Measurements from ENCODE around the gene C1QTNF2. TPM values are rescaled to one million over a fixed set of nuclear protein-coding genes. Genes with fewer than 3 reads are reported as not detected.
"Not testable (repeated sequence)": the region's sequence is repeated elsewhere in the genome, so short reads cannot be mapped to it uniquely, and the experiment has no call there.

C1QTNF2 gene
- total RNA-seq, 1 donor from 2014 or later = not detected

DNA sequence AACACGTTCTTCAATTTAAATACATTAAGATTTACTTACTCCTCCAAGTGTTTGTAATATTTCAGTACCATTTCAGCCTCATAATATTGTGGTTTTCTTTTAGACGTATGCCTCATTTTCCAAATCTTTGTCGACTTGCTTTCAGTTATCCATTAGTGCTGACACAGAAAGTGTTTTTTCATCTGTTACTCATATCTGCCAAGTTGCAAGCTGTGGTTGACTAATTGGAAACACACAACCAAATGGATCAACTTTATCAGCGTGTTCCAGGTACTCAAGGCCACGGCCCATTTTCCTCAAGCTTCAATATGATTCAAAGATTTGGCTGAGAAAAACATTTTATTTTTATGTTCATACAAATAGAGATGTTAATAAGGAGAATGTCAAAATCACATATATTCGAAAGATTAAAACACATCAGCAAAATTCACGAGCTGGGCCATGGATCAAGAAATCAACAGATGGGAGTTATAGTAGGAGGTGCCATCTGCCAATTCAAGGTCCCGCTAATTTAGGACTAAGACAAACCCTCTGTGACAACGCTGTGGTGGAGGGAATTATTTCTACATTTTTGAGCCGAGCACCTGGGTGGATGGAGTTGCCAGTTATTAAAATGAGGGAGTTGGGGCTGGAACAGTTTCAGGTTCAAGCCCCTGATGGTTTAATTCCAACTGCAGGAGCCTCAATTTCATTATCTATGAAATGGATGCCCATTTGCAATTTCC is 30.9 kb downstream of the C1QTNF2 start:
- Histone ChIP-seq H3K27me3 (ENCODE audit: control insufficient read depth, insufficient read depth, low read length) (no peaks in the 10 kb centered on the region), H3K36me3 (ENCODE audit: control insufficient read depth, insufficient read depth, low read length) (no peaks in the 10 kb centered on the region), H3K4me3 (ENCODE audit: low read depth, low read length) (no peak overlapping the region)
- no peak for FAIRE-seq
- no peak for TF ChIP-seq CTCF (IDR thresholded peaks at IDR 0.05; ENCODE audit: insufficient read depth, low read length, severe bottlenecking)
- DNase-seq (ENCODE audit: low read depth) = no peak

GRCh38 chr5:160334716-160335115 is 35.7 kb downstream of the C1QTNF2 start:
- not testable (repeated sequence) for H3K36me3 ChIP-seq (ENCODE audit: control insufficient read depth, insufficient read depth, low read length); H3K27me3 ChIP-seq (ENCODE audit: control insufficient read depth, insufficient read depth, low read length); FAIRE-seq; DNase-seq (ENCODE audit: low read depth); H3K4me3 ChIP-seq (ENCODE audit: low read depth, low read length)

DNA sequence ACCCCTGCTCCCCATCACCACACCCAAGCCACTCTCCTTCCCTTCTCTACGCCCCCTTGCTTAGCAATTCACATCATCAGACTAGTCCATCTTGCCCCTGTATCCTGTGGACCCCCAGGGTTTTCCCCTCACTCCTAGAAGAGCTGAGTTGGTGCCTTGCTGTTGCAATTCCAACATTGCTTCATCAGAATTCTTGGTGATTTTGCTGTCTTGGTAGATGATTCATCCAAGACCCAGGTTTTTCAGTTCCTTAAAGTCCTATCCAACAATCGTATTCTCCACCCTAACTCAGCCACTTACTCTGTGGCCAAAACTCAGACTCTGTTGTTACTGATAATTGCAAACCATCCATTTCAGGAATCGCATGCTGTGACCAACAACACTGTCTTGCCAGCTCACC is 36.7 kb downstream of the C1QTNF2 start:
- no peak for TF ChIP-seq CTCF (IDR thresholded peaks at IDR 0.05; ENCODE audit: insufficient read depth, low read length, severe bottlenecking)
- DNase-seq (ENCODE audit: low read depth) (peak; percentile 80), FAIRE-seq (no peak)
- H3K36me3 ChIP-seq (ENCODE audit: control insufficient read depth, insufficient read depth, low read length) = no peaks in the 10 kb centered on the region
- H3K4me3 ChIP-seq (ENCODE audit: low read depth, low read length) = no peak overlapping the region
- no peaks in the 10 kb centered on the region for H3K27me3 ChIP-seq (ENCODE audit: control insufficient read depth, insufficient read depth, low read length)

DNA sequence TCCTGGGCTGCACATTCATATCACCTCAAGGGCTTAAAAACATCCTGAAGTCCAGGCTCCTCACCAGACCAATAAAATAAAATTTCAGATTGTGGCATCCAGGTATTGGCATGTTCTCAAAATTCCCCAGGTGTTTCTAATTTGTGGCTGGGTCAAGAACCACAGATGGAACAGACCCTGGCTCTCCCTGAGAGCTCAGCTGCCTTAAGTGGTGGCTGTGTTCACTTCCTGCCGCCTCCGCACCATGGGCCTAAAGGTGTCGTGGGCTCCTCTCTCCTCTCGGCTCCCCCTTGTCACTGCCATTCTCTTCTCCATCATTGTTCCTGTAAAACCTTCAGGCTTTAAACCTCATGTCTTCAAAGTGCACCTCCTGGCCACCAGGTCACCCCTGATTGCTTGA is 40.2 kb downstream of the C1QTNF2 start:
- H3K36me3 ChIP-seq (ENCODE audit: control insufficient read depth, insufficient read depth, low read length) = no peaks in the 10 kb centered on the region
- no peaks in the 10 kb centered on the region for H3K27me3 ChIP-seq (ENCODE audit: control insufficient read depth, insufficient read depth, low read length)
- no peak for DNase-seq (ENCODE audit: low read depth)
- no peak for TF ChIP-seq CTCF (IDR thresholded peaks at IDR 0.05; ENCODE audit: insufficient read depth, low read length, severe bottlenecking)
- H3K4me3 ChIP-seq (ENCODE audit: low read depth, low read length) = no peak overlapping the region
- no peak for FAIRE-seq

DNA sequence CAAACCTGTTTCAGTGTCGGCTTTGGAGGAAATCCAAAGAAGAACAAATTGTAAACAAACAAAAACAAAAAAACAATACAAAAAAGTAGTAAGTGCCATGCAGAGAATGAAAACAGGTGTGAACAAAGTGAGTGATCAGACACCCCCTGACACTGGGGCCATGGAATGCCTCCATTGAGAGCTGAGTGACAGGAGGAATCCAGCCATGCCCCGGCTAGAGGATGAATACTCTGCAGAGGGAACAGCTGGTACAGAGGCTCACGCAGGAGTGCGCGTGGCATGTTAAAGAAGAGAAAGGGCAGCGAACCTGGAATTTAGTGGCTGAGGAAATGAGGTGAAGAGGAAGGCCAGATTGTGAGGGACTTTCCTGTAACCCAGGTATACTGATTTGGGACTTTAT is 42.6 kb downstream of the C1QTNF2 start:
- H3K4me3 ChIP-seq (ENCODE audit: low read depth, low read length) = no peak overlapping the region
- no peaks in the 10 kb centered on the region for H3K27me3 ChIP-seq (ENCODE audit: control insufficient read depth, insufficient read depth, low read length)
- DNase-seq (ENCODE audit: low read depth) (no peak), FAIRE-seq (peak; percentile 55)
- no peaks in the 10 kb centered on the region for H3K36me3 ChIP-seq (ENCODE audit: control insufficient read depth, insufficient read depth, low read length)
- TF ChIP-seq CTCF (IDR thresholded peaks at IDR 0.05; ENCODE audit: insufficient read depth, low read length, severe bottlenecking) = no peak

DNA sequence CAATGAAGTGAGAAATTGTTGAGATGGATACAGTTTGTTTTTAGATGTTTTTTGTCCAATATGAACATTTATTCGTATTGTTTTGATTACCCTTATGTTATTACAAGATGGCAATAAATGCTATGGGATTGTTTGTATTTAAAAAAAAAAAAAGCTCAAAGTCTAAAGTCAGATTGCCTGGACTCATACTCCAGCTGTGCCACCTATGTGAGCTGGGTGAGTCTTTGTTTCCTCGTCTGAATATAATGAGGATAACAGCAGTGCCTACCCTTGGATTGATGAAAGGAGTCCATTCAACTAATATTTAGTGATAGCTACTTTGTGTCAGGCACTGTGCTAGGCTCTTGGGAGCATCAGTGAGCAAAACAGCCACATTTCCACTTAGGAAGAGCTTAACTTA is 43.4 kb downstream of the C1QTNF2 start:
- DNase-seq (ENCODE audit: low read depth) = no peak
- Histone ChIP-seq H3K4me3 (ENCODE audit: low read depth, low read length) (no peak overlapping the region), H3K36me3 (ENCODE audit: control insufficient read depth, insufficient read depth, low read length) (no peaks in the 10 kb centered on the region), H3K27me3 (ENCODE audit: control insufficient read depth, insufficient read depth, low read length) (no peaks in the 10 kb centered on the region)
- no peak for FAIRE-seq
- no peak for TF ChIP-seq CTCF (IDR thresholded peaks at IDR 0.05; ENCODE audit: insufficient read depth, low read length, severe bottlenecking)
